ENCODE results near the gene ASPA.

DNA sequence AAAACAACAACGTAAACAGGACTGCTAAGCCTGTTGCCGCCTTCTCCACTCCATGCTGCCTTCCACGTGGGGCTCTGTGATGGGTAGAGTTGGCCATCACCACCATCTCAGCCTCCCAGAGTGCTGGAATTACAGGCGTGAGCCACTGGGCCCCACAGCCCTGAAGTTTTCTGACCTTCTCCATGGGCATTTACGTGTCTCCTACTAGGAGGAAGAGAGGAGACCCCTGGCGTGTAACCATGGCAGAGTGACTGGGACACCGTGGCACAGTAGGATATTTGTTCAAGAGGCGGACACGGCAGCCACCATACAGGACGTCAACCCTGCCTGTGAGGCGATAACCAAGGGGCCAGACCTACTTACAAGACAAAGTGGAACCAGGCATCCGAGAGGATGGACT is 50.7 kb downstream of the ASPA start:
- TF ChIP-seq, protein P1, sequence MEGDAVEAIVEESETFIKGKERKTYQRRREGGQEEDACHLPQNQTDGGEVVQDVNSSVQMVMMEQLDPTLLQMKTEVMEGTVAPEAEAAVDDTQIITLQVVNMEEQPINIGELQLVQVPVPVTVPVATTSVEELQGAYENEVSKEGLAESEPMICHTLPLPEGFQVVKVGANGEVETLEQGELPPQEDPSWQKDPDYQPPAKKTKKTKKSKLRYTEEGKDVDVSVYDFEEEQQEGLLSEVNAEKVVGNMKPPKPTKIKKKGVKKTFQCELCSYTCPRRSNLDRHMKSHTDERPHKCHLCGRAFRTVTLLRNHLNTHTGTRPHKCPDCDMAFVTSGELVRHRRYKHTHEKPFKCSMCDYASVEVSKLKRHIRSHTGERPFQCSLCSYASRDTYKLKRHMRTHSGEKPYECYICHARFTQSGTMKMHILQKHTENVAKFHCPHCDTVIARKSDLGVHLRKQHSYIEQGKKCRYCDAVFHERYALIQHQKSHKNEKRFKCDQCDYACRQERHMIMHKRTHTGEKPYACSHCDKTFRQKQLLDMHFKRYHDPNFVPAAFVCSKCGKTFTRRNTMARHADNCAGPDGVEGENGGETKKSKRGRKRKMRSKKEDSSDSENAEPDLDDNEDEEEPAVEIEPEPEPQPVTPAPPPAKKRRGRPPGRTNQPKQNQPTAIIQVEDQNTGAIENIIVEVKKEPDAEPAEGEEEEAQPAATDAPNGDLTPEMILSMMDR (conservative IDR thresholded peaks at IDR 0.05; ENCODE audit: low read length) = no peak
- TF ChIP-seq EZH2phosphoT487 (IDR thresholded peaks at IDR 0.05; ENCODE audit: borderline replicate concordance, low read depth, low read length) = no peak
